Measurements from ENCODE around the gene BAAT.

BAAT gene

GRCh38 chr9:101398068-101398929, 13.5 kb upstream of the BAAT start, which contains the start of the genes MRPL50 and ZNF189:
MRPL50 (minus strand) TSS chr9:101398618; CDS start chr9:101398592, 26 bp downstream.
ZNF189 (plus strand) TSS chr9:101398851; CDS start chr9:101399157, 306 bp downstream.
- peak; percentile 91 for DNase-seq (ENCODE audit: low read depth)

GRCh38 chr9:101397746-101398067, 12.9 kb upstream of the BAAT start:
- no peak for DNase-seq (ENCODE audit: low read depth)

- DNase-seq (ENCODE audit: low read depth), result no peak
Measured at GRCh38 chr9:101394687-101395086, 9.9 kb upstream of the BAAT start.

- no peak for DNase-seq (ENCODE audit: low read depth)
Measured at GRCh38 chr9:101393135-101393534, 8.3 kb upstream of the BAAT start.

- no peak for DNase-seq (ENCODE audit: low read depth)
Measured at GRCh38 chr9:101388507-101388993, 3.7 kb upstream of the BAAT start.

GRCh38 chr9:101387871-101388506, 3.2 kb upstream of the BAAT start:
- DNase-seq (ENCODE audit: low read depth), result no peak

- no peak for DNase-seq (ENCODE audit: low read depth)
Measured at GRCh38 chr9:101383361-101383760, 1.4 kb downstream of the BAAT start.

GRCh38 chr9:101381833-101382342, 2.9 kb downstream of the BAAT start:
- no peak for DNase-seq (ENCODE audit: low read depth)

GRCh38 chr9:101381118-101381517, 3.7 kb downstream of the BAAT start:
- no peak for DNase-seq (ENCODE audit: low read depth)

- no peak for DNase-seq (ENCODE audit: low read depth)
Measured at GRCh38 chr9:101380295-101380694, 4.5 kb downstream of the BAAT start.

- DNase-seq (ENCODE audit: low read depth), result no peak
Measured at GRCh38 chr9:101376111-101376848, 8.5 kb downstream of the BAAT start.

- DNase-seq (ENCODE audit: low read depth), result no peak
Measured at GRCh38 chr9:101375546-101375945, 9.3 kb downstream of the BAAT start.

- DNase-seq (ENCODE audit: low read depth), result no peak
Measured at GRCh38 chr9:101372327-101373118, 12.3 kb downstream of the BAAT start.

- no peak for DNase-seq (ENCODE audit: low read depth)
Measured at GRCh38 chr9:101371813-101372212, 13.0 kb downstream of the BAAT start.

GRCh38 chr9:101369884-101370531, 14.8 kb downstream of the BAAT start:
- no peak for DNase-seq (ENCODE audit: low read depth)

- no peak for DNase-seq (ENCODE audit: low read depth)
Measured at GRCh38 chr9:101369286-101369685, 15.5 kb downstream of the BAAT start.

- no peak for DNase-seq (ENCODE audit: low read depth)
Measured at GRCh38 chr9:101367323-101367722, 17.5 kb downstream of the BAAT start.

GRCh38 chr9:101366038-101366756, 18.6 kb downstream of the BAAT start:
- no peak for DNase-seq (ENCODE audit: low read depth)

- no peak for DNase-seq (ENCODE audit: low read depth)
Measured at GRCh38 chr9:101365181-101365580, 19.6 kb downstream of the BAAT start.

- DNase-seq (ENCODE audit: low read depth), result no peak
Measured at GRCh38 chr9:101362450-101362849, 22.4 kb downstream of the BAAT start.

Measured in stimulated activated CD8-positive, alpha-beta memory T cell treated with anti-CD3 and anti-CD28 coated beads, Interleukin-12 subunit alpha, Interleukin-12 subunit beta, amount 100 ng/mL, for 4 hours (primary cell).